HCT116 (cell line): ENCODE results near the gene RWDD2A. TPM values are rescaled to one million over a fixed set of nuclear protein-coding genes. Genes with fewer than 3 reads are reported as not detected.

Experiments
- ATAC-seq: fragments of 200-7000 bp; cut with Tn5 transposase; 2 replicates; pipeline ENCODE4 v1.9.1; 2020; ENCODE audit warnings: mild to moderate bottlenecking, moderate library complexity
- BruUV-seq: library from RNA; stranded (reverse); fragments of 400-500 nt; replicated peaks from 2 replicates; lab custom pipeline; 2021; lab: Mats Ljungman, UMichigan
- CTCF ChIA-PET: fragments of 300-600 bp; sonication (Branson Sonifier 250); formaldehyde crosslinking; loops from one replicate; lab custom pipeline; 2021; ENCODE audit warnings: antibody characterized with exemption; lab: Charles Lee
- POLR2A ChIA-PET: fragments of 300-600, 350-600 bp; sonication (Branson Sonifier 250); formaldehyde crosslinking; loops from one replicate; lab custom pipeline; 2021; ENCODE audit warnings: antibody characterized with exemption; lab: Charles Lee
- RAD21 ChIA-PET, 2 experiments: fragments of 300-600 bp; sonication (Branson Sonifier 250); formaldehyde crosslinking; loops; one replicate each; lab custom pipeline; 2023; ENCODE audit warnings: low total read pairs in 2 of 2; ENCODE audit not compliant: uncharacterized antibody in 2 of 2, unreplicated experiment in 2 of 2, low non-redundant PET in 1 of 2; lab: Charles Lee
- DNase-seq: peaks from one replicate; pipeline ENCODE4 v3.0.0-alpha.2; 2010; ENCODE audit warnings: low read depth, low spot score
- H2AFZ ChIP-seq: fragments of 200-600 bp; shearing (Covaris generic), sonication (generic); 2 replicates; pipeline ENCODE4 v1.6.1; 2017; ENCODE audit warnings: low read depth, mixed run types, mixed read lengths, antibody characterized with exemption, low read length; ENCODE audit not compliant: poor library complexity, severe bottlenecking
- H3K27ac ChIP-seq: 2 replicates; pipeline ENCODE4 v1.5.1; 2012; ENCODE audit warnings: low read depth, low read length
- H3K27me3 ChIP-seq: fragments of 200-600 bp; sonication (generic); 2 replicates; pipeline ENCODE4 v1.6.1; 2016; ENCODE audit warnings: mixed run types, low read length, mixed read lengths; ENCODE audit not compliant: insufficient read depth
- H3K36me3 ChIP-seq, 2 experiments: fragments of 200-500 bp in 1 of 2; fragments of 200-600 bp in 1 of 2; sonication (Bioruptor generic) in 1 of 2; sonication (generic) in 1 of 2; 2 replicates each; pipeline versions ENCODE4 v1.5.1 to v1.6.1; 2014 to 2016; ENCODE audit warnings: low read length in 2 of 2, inconsistent platforms in 1 of 2, mixed read lengths in 1 of 2, mixed run types in 1 of 2; ENCODE audit not compliant: insufficient read depth in 2 of 2, control insufficient read depth in 1 of 2
- H3K4me1 ChIP-seq, 2 experiments: fragments of 200-600 bp in 1 of 2; sonication (generic) in 1 of 2; 2 replicates each; pipeline versions ENCODE4 v1.5.1 to v1.6.1; 2012 to 2017; ENCODE audit warnings: low read length in 2 of 2, inconsistent platforms in 1 of 2, mild to moderate bottlenecking in 1 of 2, mixed read lengths in 1 of 2, mixed run types in 1 of 2, moderate library complexity in 1 of 2; ENCODE audit not compliant: insufficient read depth in 2 of 2, control insufficient read depth in 1 of 2
- H3K4me2 ChIP-seq: fragments of 200-600 bp; sonication (generic); 2 replicates; pipeline ENCODE4 v1.6.1; 2017; ENCODE audit warnings: mixed run types, low read length, mixed read lengths
- H3K4me3 ChIP-seq, 2 experiments: fragments of 200-600 bp in 1 of 2; sonication (generic) in 1 of 2; replicated peaks in 1 of 2; 2 replicates each; pipeline ENCODE4 v1.5.1; 2011 to 2016; ENCODE audit warnings: low read length in 2 of 2, control low read depth in 1 of 2, low read depth in 1 of 2, mild to moderate bottlenecking in 1 of 2, mixed read lengths in 1 of 2, mixed run types in 1 of 2
- H3K79me2 ChIP-seq: fragments of 200-600 bp; sonication (generic); 2 replicates; pipeline ENCODE4 v1.6.1; 2017; ENCODE audit warnings: mild to moderate bottlenecking, mixed run types, low read length, moderate library complexity, mixed read lengths; ENCODE audit not compliant: insufficient read depth
- H3K9ac ChIP-seq: fragments of 200-600 bp; sonication (generic); 2 replicates; pipeline ENCODE4 v1.6.1; 2016; ENCODE audit warnings: low read length, mixed read lengths
- H3K9me2 ChIP-seq: fragments of 200-600 bp; sonication (generic), shearing (Covaris generic); 2 replicates; pipeline ENCODE4 v1.6.1; 2017; ENCODE audit warnings: mixed run types, mild to moderate bottlenecking, moderate library complexity; ENCODE audit not compliant: insufficient read depth
- H3K9me3 ChIP-seq, 2 experiments: fragments of 200-500 bp in 1 of 2; fragments of 200-600 bp in 1 of 2; sonication (Bioruptor generic) in 1 of 2; sonication (generic) in 1 of 2; 2 replicates each; pipeline ENCODE4 v1.6.1; 2014 to 2017; ENCODE audit warnings: low read length in 2 of 2, mixed read lengths in 2 of 2, inconsistent platforms in 1 of 2, low read depth in 1 of 2, mild to moderate bottlenecking in 1 of 2, mixed run types in 1 of 2, moderate library complexity in 1 of 2; ENCODE audit not compliant: control insufficient read depth in 1 of 2, insufficient read depth in 1 of 2
- H4K20me1 ChIP-seq: fragments of 200-600 bp; sonication (generic), shearing (Covaris generic); 2 replicates; pipeline ENCODE4 v1.6.1; 2017; ENCODE audit warnings: mixed run types, mild to moderate bottlenecking, moderate library complexity; ENCODE audit not compliant: insufficient read depth
- CEBPB ChIP-seq: IDR thresholded peaks from 2 replicates; pipeline ENCODE4 v1.6.1; 2012; ENCODE audit warnings: low read depth
- CTCF ChIP-seq, 3 experiments: fragments of 200-600 bp in 1 of 3; sonication (generic) in 1 of 3; IDR thresholded peaks in 2 of 3; conservative IDR thresholded peaks in 1 of 3; 2 replicates each; pipeline ENCODE4 v1.5.1; 2012 to 2017; ENCODE audit warnings: low read depth in 2 of 3, low read length in 2 of 3, antibody characterized with exemption in 1 of 3, borderline replicate concordance in 1 of 3, control low read depth in 1 of 3, mild to moderate bottlenecking in 1 of 3, mixed read lengths in 1 of 3, mixed run types in 1 of 3, moderate library complexity in 1 of 3; ENCODE audit not compliant: insufficient read depth in 1 of 3
- ELF1 ChIP-seq: IDR thresholded peaks from 2 replicates; pipeline ENCODE4 v1.6.1; 2012; ENCODE audit warnings: low read depth, borderline replicate concordance
- FOSL1 ChIP-seq: IDR thresholded peaks from 2 replicates; pipeline ENCODE4 v1.6.1; 2012; ENCODE audit warnings: low read depth
- POLR2AphosphoS5 ChIP-seq: IDR thresholded peaks from 2 replicates; pipeline ENCODE4 v1.6.1; 2011; ENCODE audit warnings: mild to moderate bottlenecking, low read depth, low read length, moderate library complexity
- RAD21 ChIP-seq: IDR thresholded peaks from 2 replicates; pipeline ENCODE4 v1.6.1; 2012; ENCODE audit warnings: low read depth, mild to moderate bottlenecking
- REST ChIP-seq: IDR thresholded peaks from 2 replicates; pipeline ENCODE4 v1.6.1; 2012; ENCODE audit warnings: low read depth
- SIN3A ChIP-seq: IDR thresholded peaks from 2 replicates; pipeline ENCODE4 v1.6.1; 2012; ENCODE audit warnings: low read depth
- TCF7L2 ChIP-seq: IDR thresholded peaks from 2 replicates; pipeline ENCODE4 v1.7.0; 2011; ENCODE audit warnings: borderline replicate concordance, inconsistent platforms; ENCODE audit not compliant: insufficient read depth, insufficient read length; ENCODE audit errors: extremely low read depth
- YY1 ChIP-seq: IDR thresholded peaks from 2 replicates; pipeline ENCODE4 v1.6.1; 2011; ENCODE audit warnings: low read length, low read depth, moderate library complexity, mild to moderate bottlenecking; ENCODE audit not compliant: insufficient replicate concordance; ENCODE audit errors: extremely low read depth
- ZBTB33 ChIP-seq: IDR thresholded peaks from 2 replicates; pipeline ENCODE4 v1.6.1; 2011; ENCODE audit warnings: mild to moderate bottlenecking, low read length, moderate library complexity; ENCODE audit not compliant: insufficient replicate concordance; ENCODE audit errors: extremely low read depth
- intact Hi-C: fragments of 100-400 bp; cut with micrococcal nuclease; formaldehyde crosslinking; loops from 2 replicates; pipeline ENCODE4 v1.10.0; 2022
- total RNA-seq: library from RNA; stranded (reverse); gene quantifications from one replicate; pipeline ENCODE4 v1.2.1, GENCODE V29; 2021; ENCODE audit not compliant: unreplicated experiment

RWDD2A gene
- total RNA-seq, 1 experiment from 2014 or later: 3.6 TPM

- POLR2A ChIA-PET: no interaction called here
- no TSS peak for BruUV-seq
Observed at GRCh38 chr6:83202031-83202430, 8.9 kb downstream of the RWDD2A start.

More at GRCh38 chr6:83202031-83202430, 8.9 kb downstream of the RWDD2A start:
- H3K9me2 ChIP-seq: no peaks in the 10 kb centered on the region
- H3K9ac ChIP-seq: no peak overlapping the region
- no peaks in the 10 kb centered on the region for H4K20me1 ChIP-seq
- RAD21 ChIA-PET: no interaction called here
- H3K36me3 ChIP-seq: no peaks in the 10 kb centered on the region
- no peak for TF ChIP-seq CTCF (IDR thresholded peaks at IDR 0.05 in 2 of 3, conservative IDR thresholded peaks at IDR 0.05 in 1 of 3; ENCODE audit: borderline replicate concordance in 1 of 3, insufficient read depth in 1 of 3, low read depth in 2 of 3, low read length in 2 of 3)
- TF ChIP-seq POLR2AphosphoS5: no peak
- TF ChIP-seq YY1: no peak
- TF ChIP-seq RAD21: no peak
- no peak for TF ChIP-seq TCF7L2
- TF ChIP-seq CEBPB: no peak
- TF ChIP-seq SIN3A: no peak
- no peak for TF ChIP-seq REST
- TF ChIP-seq FOSL1: no peak
- no peak for TF ChIP-seq ZBTB33
- no peak for TF ChIP-seq ELF1
- TF ChIP-seq, all 23 proteins: peak for 0
- Histone ChIP-seq H3K27me3 (no peaks in the 10 kb centered on the region), H3K9me3 (no peaks in the 10 kb centered on the region), H2AFZ (no peak overlapping the region), H3K27ac (no peak overlapping the region), H3K4me1 (peaks cover 0 to 5% of the 10 kb centered on the region in 2 experiments; a peak in 1 of 4 replicates), H3K4me3 (no peak overlapping the region), H3K4me2 (no peak overlapping the region), H3K79me2 (no peaks in the 10 kb centered on the region)
- ATAC-seq (no peak), DNase-seq (no peak)
- CTCF ChIA-PET: no interaction called here
- intact Hi-C loops: no loop called here
